Measurements from ENCODE around the gene TRIM72. TPM values are rescaled to one million over a fixed set of nuclear protein-coding genes. Genes with fewer than 3 reads are reported as not detected.

Gene TRIM72
- total and polyA plus RNA-seq, 2 of the 4 experiments (the other 2 are of a cell fraction): not detected

DNA sequence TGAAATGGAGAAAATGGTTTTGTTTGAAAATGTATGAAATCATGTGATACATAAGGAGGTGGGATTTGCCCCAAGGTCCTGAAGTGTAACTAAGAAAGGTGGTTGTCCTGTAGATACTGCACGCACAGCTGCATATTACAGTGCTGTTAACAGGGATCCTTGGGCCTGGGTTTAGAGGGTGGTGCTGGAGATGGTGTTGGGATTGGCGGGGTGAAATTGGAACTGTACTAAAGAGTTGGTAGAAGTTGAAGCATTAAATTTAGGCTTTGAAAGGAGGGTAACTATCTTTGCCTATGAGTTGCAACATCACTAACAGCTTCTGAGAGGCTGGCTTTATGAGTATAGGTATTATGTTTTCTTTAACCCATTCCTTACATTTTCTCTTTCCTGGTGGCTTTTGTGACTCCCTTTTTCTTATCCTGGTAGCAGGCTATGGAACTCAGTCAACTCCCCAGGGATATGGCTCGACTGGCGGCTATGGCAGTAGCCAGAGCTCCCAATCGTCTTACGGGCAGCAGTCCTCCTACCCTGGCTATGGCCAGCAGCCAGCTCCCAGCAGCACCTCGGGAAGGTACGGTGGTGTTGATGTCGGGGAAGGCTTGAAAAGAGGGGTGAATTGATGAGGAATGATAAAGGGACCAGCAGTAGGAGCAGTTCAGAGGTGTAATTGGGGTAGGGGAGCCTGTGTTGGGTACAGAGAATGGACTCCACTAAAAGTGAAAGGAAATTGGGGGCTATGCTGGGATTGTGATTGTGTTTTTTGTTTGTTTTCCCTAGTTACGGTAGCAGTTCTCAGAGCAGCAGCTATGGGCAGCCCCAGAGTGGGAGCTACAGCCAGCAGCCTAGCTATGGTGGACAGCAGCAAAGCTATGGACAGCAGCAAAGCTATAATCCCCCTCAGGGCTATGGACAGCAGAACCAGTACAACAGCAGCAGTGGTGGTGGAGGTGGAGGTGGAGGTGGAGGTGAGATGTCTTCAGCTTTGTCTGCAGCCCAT, 30.2 kb upstream of the TRIM72 start:
- H2AFZ ChIP-seq (replicated peaks; ENCODE audit: low read length, poor library complexity): no peak overlapping the region
- no peak overlapping the region for H4K5ac ChIP-seq (ENCODE audit: low read depth, low read length)
- no peak overlapping the region for H2BK15ac ChIP-seq (ENCODE audit: low read depth, low read length)
- peak overlapping the region; percentile 32; the same call in 1 of the 2 replicates for H3K4me2 ChIP-seq (ENCODE audit: low read depth, low read length)
- BruUV-seq (replicated peaks): no TSS peak
- H3K4me1 ChIP-seq (ENCODE audit: control insufficient read depth, insufficient read depth, low read length): peaks cover 6% of the 10 kb centered on the region; the same call in 1 of the 2 replicates
- ChIA-PET POLR2A (ENCODE audit: unreplicated experiment) (interaction anchor here (0.5 kb wide), 1 partner anchor 203 kb away, joined by 14 read pairs; no protein-coding TSS in a partner anchor), CTCF (interaction anchor here (0.7 kb wide), 1 partner anchor 41 kb away, joined by 8 read pairs; no protein-coding TSS in a partner anchor)
- no peak overlapping the region for H3K18ac ChIP-seq (ENCODE audit: low read depth, low read length)
- in situ Hi-C loops (cut with MboI; ENCODE audit: low sequenced_read_pairs): no loop called here
- dilution Hi-C loops (cut with HindIII; ENCODE audit: low sequenced_read_pairs, unreplicated experiment): no loop called here
- no peak overlapping the region for H2AK5ac ChIP-seq (ENCODE audit: low read depth, low read length)
- no peaks in the 10 kb centered on the region for H3K27me3 ChIP-seq (ENCODE audit: control insufficient read depth, insufficient read depth, low read length)
- ATAC-seq (ENCODE audit: low read depth) (no peak), DNase-seq (no peak)
- no peak overlapping the region for H2BK20ac ChIP-seq (ENCODE audit: low read depth, low read length)
- peaks cover 30 to 70% of the 10 kb centered on the region in 2 experiments for H3K79me1 ChIP-seq (ENCODE audit: low read depth in 1 of 2, low read length in 2 of 2)
- 0 out of 2 replicates have a peak overlapping the region, but pooled peaks have one; percentile 9 for H3K23ac ChIP-seq (ENCODE audit: low read depth, low read length)
- H3K14ac ChIP-seq (replicated peaks; ENCODE audit: low read depth, low read length): no peak overlapping the region
- no peak overlapping the region for H3K27ac ChIP-seq (ENCODE audit: insufficient read depth, low read length)
- WGBS, 2 experiments (ENCODE audit: extremely low coverage in 2 of 2, insufficient read length in 1 of 2): 89% methylated on average over 3 of the region's 10 CpGs; no CpG with 5 or more reads in 1 of the 2 experiments
- no peak overlapping the region for H3K4me3 ChIP-seq (ENCODE audit: insufficient read depth, low read depth, low read length)
- no peak overlapping the region for H2BK5ac ChIP-seq (ENCODE audit: low read depth, low read length, poor library complexity, severe bottlenecking)
- H2AK9ac ChIP-seq (replicated peaks; ENCODE audit: low read depth, low read length, poor library complexity): no peak overlapping the region
- no peak overlapping the region for H3K9ac ChIP-seq (ENCODE audit: low read depth, low read length)
- H3K36me3 ChIP-seq (ENCODE audit: control insufficient read depth, insufficient read depth, low read length): peaks cover 63% of the 10 kb centered on the region
- H4K8ac ChIP-seq (ENCODE audit: low read depth in 2 of 2, low read length in 2 of 2): no peak overlapping the region
- intact Hi-C loops (cut with micrococcal nuclease): loop anchor here (10.0 kb wide), 1 partner anchor 691 kb away; the partner anchor contains the start of gene ZNF267
- H3K56ac ChIP-seq (ENCODE audit: extremely low read depth, insufficient read depth, low read length): no peak overlapping the region
- H4K20me1 ChIP-seq (ENCODE audit: insufficient read depth, low read length): peaks cover 91% of the 10 kb centered on the region
- H2BK120ac ChIP-seq (ENCODE audit: low read depth, low read length): peak overlapping the region; percentile 42; the same call in 1 of the 2 replicates
- H4K91ac ChIP-seq (ENCODE audit: insufficient read depth, low read depth, low read length): no peak overlapping the region
- no peak overlapping the region for H3K4ac ChIP-seq (ENCODE audit: low read depth, low read length)
- H3K9me1 ChIP-seq (ENCODE audit: insufficient read depth, low read length): peaks cover 9% of the 10 kb centered on the region
- TF ChIP-seq RCOR1 (IDR thresholded peaks at IDR 0.05; ENCODE audit: insufficient replicate concordance, low read length): no peak
- TF ChIP-seq BHLHE40 (IDR thresholded peaks at IDR 0.05; ENCODE audit: low read depth, low read length): no peak
- H3K9me3 ChIP-seq (ENCODE audit: control insufficient read depth, insufficient read depth, low read length): no peaks in the 10 kb centered on the region
